Ovary (tissue), 9 donors: ENCODE results near the gene FEM1C. TPM values are rescaled to one million over a fixed set of nuclear protein-coding genes. Genes with fewer than 3 reads are reported as not detected.

Experiments used
- DNase-seq, 5 donors: peaks; one replicate each; pipeline ENCODE4 v3.0.0-alpha.2; 2019 to 2020
- H3K27ac ChIP-seq, 2 donors: fragments of 200-600 bp; one replicate each; pipeline versions ENCODE4 v1.5.1 to v1.8.0; 2019 to 2022
- H3K27me3 ChIP-seq: fragments of 200-600 bp; one replicate; pipeline ENCODE4 v1.8.0; 2022
- H3K36me3 ChIP-seq: fragments of 200-600 bp; sonication (generic); one replicate; pipeline ENCODE4 v1.5.1; 2019
- H3K4me1 ChIP-seq: one replicate; pipeline ENCODE4 v1.8.1; 2013; ENCODE audit warnings: mild to moderate bottlenecking, moderate library complexity; ENCODE audit not compliant: insufficient read depth
- H3K4me3 ChIP-seq: fragments of 200-600 bp; sonication (generic); one replicate; pipeline ENCODE4 v1.5.1; 2017
- H3K9me3 ChIP-seq, 2 donors: fragments of 200-600 bp in 1 of 2; sonication (generic) in 1 of 2; one replicate each; pipeline versions ENCODE4 v1.5.1 to v1.8.1; 2013 to 2019; ENCODE audit warnings: mild to moderate bottlenecking in 1 of 2, moderate library complexity in 1 of 2
- CTCF ChIP-seq, 3 donors: fragments of 450-650 bp in 2 of 3; fragments of 200-600 bp in 1 of 3; IDR thresholded peaks; one replicate each; pipeline versions ENCODE4 v1.5.1 to v1.8.0; 2016 to 2022; ENCODE audit warnings: antibody characterized with exemption in 3 of 3, mild to moderate bottlenecking in 1 of 3
- EP300 ChIP-seq: sonication (generic); formaldehyde crosslinking; IDR thresholded peaks from one replicate; pipeline ENCODE4 v1.6.1; 2017; ENCODE audit warnings: antibody characterized with exemption
- POLR2A ChIP-seq: fragments of 450-650 bp; IDR thresholded peaks from one replicate; pipeline ENCODE4 v1.6.1; 2017; ENCODE audit warnings: antibody characterized with exemption, mild to moderate bottlenecking, moderate library complexity
- WGBS, 3 donors: extraction: QIAGEN DNeasy Blood & Tissue Kit in 1 of 3; methylation state at CpG; one replicate each; pipeline versions ENCODE4 v1.1.5 to v1.1.7; 2013 to 2017; 5-methylcytosine and 5-hydroxymethylcytosine counted together
- intact Hi-C, 4 donors: fragments of 100-400 bp; cut with DNase I; formaldehyde crosslinking; loops; one replicate each; pipeline versions ENCODE4 v1.11.0 to v1.15.1; 2022 to 2023
- polyA plus RNA-seq, 2 donors: library from polyadenylated mRNA; stranded (reverse); fragments of 200-250 nt in 1 of 2; fragments of 350-450 nt in 1 of 2; fragmentation: Illumina TruSeq in 1 of 2; extraction: RNeasy Lipid Tissue Mini Kit (QIAGEN cat#74804) in 1 of 2; gene quantifications; one replicate each; pipeline ENCODE4 v1.2.3, GENCODE V29; 2013 to 2014
- total RNA-seq, 7 donors: library from RNA; depleted of rRNA in 2 of 7; stranded (reverse); fragments of >200 nt in 2 of 7; fragmentation: NEBNext Ultra II Directional in 3 of 7; extraction: Animal tissue kit (Norgen Biotek cat#: 25700) in 3 of 7; gene quantifications; one replicate each; pipeline versions ENCODE4 v1.1.0 to v1.2.4, GENCODE V29; 2016 to 2023
- donor health status: DM: no; HTN: no; CAD: no; lungs with moderate emphysema.
- donor health status: DM: no; HTN: no; CAD: no.
- donor health status: Bipolar disorder and iron deficiency.
- donor health status: DM: yes; HTN: yes; CAD: no.
- donor health status: DM: no; HTN: no; CAD: no.
- donor health status: DM: yes; HTN: yes; CAD: no.

The FEM1C gene
- total and polyA plus RNA-seq, 9 donors = 6.5 to 16.6 (median 14.5) TPM

- intact Hi-C loops = no loop called here
- Histone ChIP-seq H3K4me3 (no peak overlapping the region), H3K9me3 (no peaks in the 10 kb centered on the region), H3K27ac (no peak overlapping the region), H3K27me3 (no peaks in the 10 kb centered on the region), H3K4me1 (no peaks in the 10 kb centered on the region), H3K36me3 (no peaks in the 10 kb centered on the region)
- TF ChIP-seq POLR2A = no peak
- TF ChIP-seq EP300 = no peak
- TF ChIP-seq CTCF (IDR thresholded peaks at IDR 0.05) = no peak
- 79 to 84% (median 81%) methylated on average over 2 of the region's 2 CpGs for WGBS, 3 donors
- no peak for DNase-seq
These were observed 54.0 kb downstream of the FEM1C start for GRCh38 chr5:115490596-115490995.

GRCh38 chr5:115489733-115490132 lies 54.8 kb downstream of the FEM1C start:
- no peak overlapping the region for H3K27ac ChIP-seq
- H3K9me3 ChIP-seq = no peaks in the 10 kb centered on the region
- DNase-seq = no peak
- no peaks in the 10 kb centered on the region for H3K36me3 ChIP-seq
- intact Hi-C loops = no loop called here
- H3K27me3 ChIP-seq = no peaks in the 10 kb centered on the region
- H3K4me3 ChIP-seq = no peak overlapping the region
- H3K4me1 ChIP-seq = no peaks in the 10 kb centered on the region
- no peak for TF ChIP-seq POLR2A

GRCh38 chr5:115487756-115488155 lies 56.8 kb downstream of the FEM1C start:
- no peak for TF ChIP-seq CTCF (IDR thresholded peaks at IDR 0.05)
- no peak for TF ChIP-seq POLR2A
- TF ChIP-seq EP300 = no peak
- intact Hi-C loops = no loop called here

GRCh38 chr5:115487168-115487567 lies 57.4 kb downstream of the FEM1C start:
- 64 to 65% (median 65%) methylated on average over 4 of the region's 4 CpGs for WGBS, 3 donors
- Histone ChIP-seq H3K4me3 (no peak overlapping the region), H3K27me3 (no peaks in the 10 kb centered on the region), H3K36me3 (no peaks in the 10 kb centered on the region), H3K4me1 (no peaks in the 10 kb centered on the region), H3K27ac (no peak overlapping the region), H3K9me3 (no peaks in the 10 kb centered on the region)
- TF ChIP-seq POLR2A (no peak), EP300 (no peak), CTCF (IDR thresholded peaks at IDR 0.05) (no peak)
- intact Hi-C loops = no loop called here
- DNase-seq = no peak

More at GRCh38 chr5:115487756-115488155, 56.8 kb downstream of the FEM1C start:
- no peaks in the 10 kb centered on the region for H3K9me3 ChIP-seq
- H3K27me3 ChIP-seq = no peaks in the 10 kb centered on the region
- no peaks in the 10 kb centered on the region for H3K4me1 ChIP-seq
- no peak overlapping the region for H3K27ac ChIP-seq
- no peak for DNase-seq
- H3K4me3 ChIP-seq = no peak overlapping the region
- no peaks in the 10 kb centered on the region for H3K36me3 ChIP-seq

GRCh38 chr5:115486728-115487127 lies 57.8 kb downstream of the FEM1C start:
- no peak overlapping the region for H3K4me3 ChIP-seq
- no peaks in the 10 kb centered on the region for H3K4me1 ChIP-seq
- no peak for DNase-seq
- H3K27me3 ChIP-seq = no peaks in the 10 kb centered on the region
- WGBS, 3 donors = 92 to 96% (median 92%) methylated on average over 2 of the region's 2 CpGs
- H3K9me3 ChIP-seq = no peaks in the 10 kb centered on the region
- intact Hi-C loops = no loop called here
- TF ChIP-seq POLR2A (no peak), EP300 (no peak), CTCF (IDR thresholded peaks at IDR 0.05) (no peak)
- no peak overlapping the region for H3K27ac ChIP-seq
- no peaks in the 10 kb centered on the region for H3K36me3 ChIP-seq
